ENCODE data around the gene SEC16A.

SEC16A gene

DNA sequence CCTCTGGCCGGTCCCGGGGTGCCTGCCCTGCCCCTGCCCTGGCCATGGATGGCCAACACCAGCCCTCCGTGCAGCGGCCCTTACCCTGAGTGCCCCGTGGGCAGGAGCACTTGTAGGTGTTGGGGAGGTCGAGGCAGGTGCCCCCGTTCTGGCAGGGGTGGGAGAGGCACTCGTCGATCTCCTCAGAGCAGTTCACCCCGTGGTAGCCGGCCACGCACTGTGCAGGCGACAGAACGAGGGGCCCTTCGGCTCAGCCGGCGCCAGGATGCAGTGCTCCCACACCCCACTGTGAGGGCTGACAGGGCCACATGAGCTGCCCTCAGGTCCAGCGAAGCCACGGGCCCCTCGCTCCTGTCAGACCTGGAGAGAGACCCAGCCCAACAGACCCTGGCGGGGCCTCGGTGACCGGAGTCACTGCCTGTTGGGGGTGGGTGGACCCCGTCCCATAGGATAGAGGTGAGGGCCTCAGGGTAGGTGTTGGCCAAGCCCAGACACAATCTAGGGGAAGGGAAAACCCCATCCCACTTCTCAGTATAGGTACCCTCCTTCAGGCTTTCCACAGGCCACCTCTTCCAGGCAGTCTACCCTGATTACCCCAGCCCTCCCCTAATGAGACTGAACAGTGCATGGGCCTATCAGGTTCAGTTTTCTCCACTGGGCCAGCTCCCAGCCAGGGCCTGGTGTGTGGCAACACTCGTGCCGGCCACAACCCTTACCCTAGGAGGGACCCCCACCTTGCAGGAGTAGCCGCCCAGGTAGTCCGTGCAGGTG is 24.6 kb upstream of the SEC16A start:
- Histone ChIP-seq H3K4me1 (ENCODE audit: control insufficient read depth, insufficient read depth, low read length) (no peaks in the 10 kb centered on the region), H3K9ac (ENCODE audit: low read depth, low read length) (no peak overlapping the region), H3K4me2 (ENCODE audit: low read length) (no peak overlapping the region), H3K4me3 (ENCODE audit: low read length) (no peak overlapping the region), H3K27me3 (ENCODE audit: control insufficient read depth, insufficient read depth, low read length) (no peaks in the 10 kb centered on the region), H3K36me3 (ENCODE audit: insufficient read depth, low read length) (peaks cover 19% of the 10 kb centered on the region), H3K9me3 (replicated peaks; ENCODE audit: low read length) (no peaks in the 10 kb centered on the region)

DNA sequence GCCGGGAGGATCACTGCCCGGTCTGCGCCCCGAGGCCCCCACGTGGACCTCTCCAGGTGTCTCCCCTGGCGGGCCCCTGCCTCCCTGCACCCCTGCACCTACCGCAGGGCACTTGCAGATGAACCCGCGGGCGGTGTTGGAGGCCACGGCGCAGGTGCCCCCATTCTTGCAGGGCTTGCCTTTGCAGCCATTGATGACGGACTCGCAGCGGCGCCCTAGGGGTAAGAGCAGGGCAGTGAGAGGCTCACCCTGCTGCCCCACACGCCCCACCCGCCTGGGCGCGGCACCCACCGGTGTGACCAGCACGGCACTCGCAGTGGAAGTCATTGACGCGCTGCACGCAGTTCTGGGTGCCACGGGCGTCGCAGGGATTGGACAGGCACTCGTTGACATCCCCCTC is 23.6 kb upstream of the SEC16A start:
- H3K4me3 ChIP-seq (ENCODE audit: low read length), result no peak overlapping the region
- H3K9ac ChIP-seq (ENCODE audit: low read depth, low read length), result no peak overlapping the region
- no peak overlapping the region for H3K4me2 ChIP-seq (ENCODE audit: low read length)
- H3K36me3 ChIP-seq (ENCODE audit: insufficient read depth, low read length), result peaks cover 27% of the 10 kb centered on the region
- H3K4me1 ChIP-seq (ENCODE audit: control insufficient read depth, insufficient read depth, low read length), result no peaks in the 10 kb centered on the region
- no peaks in the 10 kb centered on the region for H3K9me3 ChIP-seq (replicated peaks; ENCODE audit: low read length)
- H3K27me3 ChIP-seq (ENCODE audit: control insufficient read depth, insufficient read depth, low read length), result no peaks in the 10 kb centered on the region

DNA sequence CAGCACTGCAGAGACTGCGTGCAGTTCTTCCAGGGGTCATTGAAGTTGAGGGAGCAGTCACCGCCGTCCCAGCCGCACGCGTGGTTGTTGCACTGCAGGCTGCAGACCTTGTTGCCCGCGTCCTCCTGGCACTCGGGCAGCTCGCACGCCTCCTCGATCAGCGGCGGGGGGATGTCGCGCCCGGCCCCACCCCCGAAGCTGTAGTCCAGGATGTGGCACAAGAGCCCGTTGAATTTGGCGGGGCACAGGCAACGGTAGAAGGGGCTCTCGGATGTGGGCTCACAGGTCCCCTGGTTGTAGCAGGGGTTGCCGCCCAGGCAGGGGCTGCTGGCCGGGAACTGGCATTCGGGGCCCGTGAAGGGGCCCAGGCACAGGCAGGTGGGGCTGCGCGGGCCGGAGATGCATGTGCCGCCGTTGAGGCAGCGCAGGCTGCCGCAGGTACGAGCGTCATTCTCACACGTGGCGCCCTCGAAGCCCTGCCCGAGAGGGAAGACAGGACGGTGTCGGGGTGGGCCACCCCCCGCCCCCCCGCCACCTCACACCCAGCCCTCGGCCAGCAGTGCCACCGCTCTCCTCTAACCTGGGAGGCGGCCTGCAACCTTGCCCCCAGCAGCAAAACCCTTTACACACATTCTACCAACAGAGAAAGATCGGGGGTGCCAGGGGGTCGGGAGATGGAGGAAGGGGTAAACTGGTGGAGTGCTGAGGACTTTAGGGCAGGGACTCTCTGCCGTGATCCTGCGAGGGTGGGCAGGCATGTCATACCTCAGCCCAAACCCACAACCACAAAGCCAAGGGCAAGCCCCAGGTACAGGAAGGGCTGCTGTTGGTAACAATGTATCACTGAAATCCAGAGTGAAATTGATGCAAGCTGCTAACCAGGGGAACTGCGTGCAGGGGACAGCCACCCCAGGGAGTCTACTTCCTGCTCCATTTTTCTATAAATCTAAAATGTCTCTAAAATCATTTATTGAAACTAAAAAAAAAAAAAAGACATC is 22.9 kb upstream of the SEC16A start:
- Histone ChIP-seq H3K36me3 (ENCODE audit: insufficient read depth, low read length) (peaks cover 28% of the 10 kb centered on the region), H3K4me2 (ENCODE audit: low read length) (no peak overlapping the region), H3K4me1 (ENCODE audit: control insufficient read depth, insufficient read depth, low read length) (no peaks in the 10 kb centered on the region), H3K9me3 (replicated peaks; ENCODE audit: low read length) (no peaks in the 10 kb centered on the region), H3K9ac (ENCODE audit: low read depth, low read length) (no peak overlapping the region), H3K27me3 (ENCODE audit: control insufficient read depth, insufficient read depth, low read length) (no peaks in the 10 kb centered on the region), H3K4me3 (ENCODE audit: low read length) (no peak overlapping the region)

DNA sequence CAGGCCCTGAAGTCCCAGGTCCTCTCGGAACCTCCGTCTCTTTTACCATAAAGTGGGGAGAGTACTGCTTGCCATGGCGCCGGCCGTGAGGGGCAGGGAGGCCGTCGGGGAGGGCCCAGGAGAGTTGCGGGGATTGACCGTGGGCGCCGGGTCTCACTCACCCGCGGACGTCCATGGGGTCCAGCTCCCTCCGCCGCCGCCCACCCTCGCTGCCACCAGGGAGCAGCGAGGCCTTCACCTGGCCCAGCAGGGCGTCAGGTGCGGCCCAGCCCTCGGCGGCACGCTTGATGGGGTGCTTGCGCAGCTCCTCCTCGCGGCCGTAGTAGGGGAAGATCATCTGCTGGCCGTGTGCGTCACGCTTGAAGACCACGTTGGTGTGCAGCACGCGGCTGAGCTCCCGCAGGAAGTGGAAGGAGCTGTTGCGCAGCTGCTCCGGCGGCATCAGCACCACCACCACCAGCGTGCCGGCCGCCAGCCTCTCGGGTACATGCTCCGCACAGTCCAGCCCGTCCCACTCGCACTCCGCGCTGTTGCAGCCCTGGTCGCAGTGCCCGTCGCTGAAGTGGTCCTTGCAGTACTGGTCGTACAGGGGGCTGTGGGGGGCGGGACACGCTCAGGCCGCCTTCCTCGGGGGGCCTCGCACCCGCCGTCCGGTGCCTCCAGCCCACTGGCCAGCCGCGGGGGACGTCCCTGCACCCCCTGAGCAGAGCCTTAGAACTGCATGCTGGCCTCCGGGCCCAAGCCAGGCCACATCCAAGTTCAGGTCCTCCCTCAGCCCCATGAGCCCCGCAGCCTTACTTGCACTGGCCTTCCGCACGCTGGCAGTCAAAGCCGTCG is 21.9 kb upstream of the SEC16A start:
- Histone ChIP-seq H3K27me3 (ENCODE audit: control insufficient read depth, insufficient read depth, low read length) (no peaks in the 10 kb centered on the region), H3K4me2 (ENCODE audit: low read length) (no peak overlapping the region), H3K4me3 (ENCODE audit: low read length) (no peak overlapping the region), H3K4me1 (ENCODE audit: control insufficient read depth, insufficient read depth, low read length) (no peaks in the 10 kb centered on the region), H3K36me3 (ENCODE audit: insufficient read depth, low read length) (peaks cover 37% of the 10 kb centered on the region), H3K9me3 (replicated peaks; ENCODE audit: low read length) (no peaks in the 10 kb centered on the region), H3K9ac (ENCODE audit: low read depth, low read length) (no peak overlapping the region)

DNA sequence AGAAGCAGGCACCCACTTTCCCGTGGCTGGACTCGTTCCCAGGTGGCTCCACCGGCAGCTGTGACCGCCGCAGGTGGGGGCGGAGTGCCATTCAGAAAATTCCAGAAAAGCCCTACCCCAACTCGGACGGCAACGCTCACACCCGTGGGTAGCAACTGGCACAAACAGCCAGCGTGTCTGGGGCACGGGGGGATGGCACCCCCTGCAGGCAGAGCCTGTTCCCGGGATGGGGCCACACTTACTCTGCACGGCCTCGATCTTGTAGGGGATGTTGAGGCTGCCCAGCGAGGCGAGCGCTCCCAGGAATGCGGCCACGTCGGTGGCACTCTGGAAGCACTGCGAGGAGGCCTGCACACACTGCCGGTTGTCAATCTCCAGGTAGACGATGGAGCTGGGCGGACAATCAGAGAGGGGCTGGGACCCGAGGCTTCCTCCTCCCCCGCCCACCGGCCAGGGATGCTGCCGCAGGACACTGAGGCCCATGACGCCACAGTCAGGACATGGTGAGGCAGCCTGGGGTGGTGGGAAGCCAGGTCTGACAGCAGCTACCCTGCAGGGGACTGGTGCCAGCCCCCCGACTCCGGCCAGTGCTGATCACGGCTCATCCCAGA is 20.2 kb upstream of the SEC16A start:
- H3K9ac ChIP-seq (ENCODE audit: low read depth, low read length), result no peak overlapping the region
- H3K36me3 ChIP-seq (ENCODE audit: insufficient read depth, low read length), result peaks cover 48% of the 10 kb centered on the region

DNA sequence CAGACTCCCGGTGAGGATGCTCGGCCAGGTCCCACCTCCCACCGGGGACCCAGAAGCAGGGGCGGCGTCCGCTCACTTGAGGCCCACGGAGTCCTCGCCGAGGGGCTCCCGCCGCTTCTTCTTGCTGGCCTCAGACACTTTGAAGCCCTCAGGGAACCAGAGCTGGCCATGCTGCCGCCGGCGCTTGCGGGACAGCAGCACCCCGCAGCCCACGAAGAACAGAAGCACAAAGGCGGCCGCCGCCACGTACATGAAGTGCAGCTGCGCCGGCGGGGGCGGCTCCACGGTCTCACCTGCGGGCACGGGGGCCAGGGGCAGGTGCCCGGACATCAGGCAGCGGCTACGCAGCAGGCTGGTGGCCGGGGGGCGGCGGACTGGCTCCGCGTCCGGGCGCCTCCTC is 19.4 kb upstream of the SEC16A start:
- Histone ChIP-seq H3K9ac (ENCODE audit: low read depth, low read length) (no peak overlapping the region), H3K27me3 (ENCODE audit: control insufficient read depth, insufficient read depth, low read length) (no peaks in the 10 kb centered on the region), H3K4me1 (ENCODE audit: control insufficient read depth, insufficient read depth, low read length) (no peaks in the 10 kb centered on the region), H3K4me3 (ENCODE audit: low read length) (no peak overlapping the region), H3K36me3 (ENCODE audit: insufficient read depth, low read length) (peaks cover 41% of the 10 kb centered on the region), H3K4me2 (ENCODE audit: low read length) (no peak overlapping the region), H3K9me3 (replicated peaks; ENCODE audit: low read length) (no peaks in the 10 kb centered on the region)

More for the DNA sequence above, 20.2 kb upstream of the SEC16A start:
- H3K27me3 ChIP-seq (ENCODE audit: control insufficient read depth, insufficient read depth, low read length), result no peaks in the 10 kb centered on the region
- H3K9me3 ChIP-seq (replicated peaks; ENCODE audit: low read length), result no peaks in the 10 kb centered on the region
- H3K4me3 ChIP-seq (ENCODE audit: low read length), result no peak overlapping the region
- H3K4me1 ChIP-seq (ENCODE audit: control insufficient read depth, insufficient read depth, low read length), result no peaks in the 10 kb centered on the region
- H3K4me2 ChIP-seq (ENCODE audit: low read length), result no peak overlapping the region

DNA sequence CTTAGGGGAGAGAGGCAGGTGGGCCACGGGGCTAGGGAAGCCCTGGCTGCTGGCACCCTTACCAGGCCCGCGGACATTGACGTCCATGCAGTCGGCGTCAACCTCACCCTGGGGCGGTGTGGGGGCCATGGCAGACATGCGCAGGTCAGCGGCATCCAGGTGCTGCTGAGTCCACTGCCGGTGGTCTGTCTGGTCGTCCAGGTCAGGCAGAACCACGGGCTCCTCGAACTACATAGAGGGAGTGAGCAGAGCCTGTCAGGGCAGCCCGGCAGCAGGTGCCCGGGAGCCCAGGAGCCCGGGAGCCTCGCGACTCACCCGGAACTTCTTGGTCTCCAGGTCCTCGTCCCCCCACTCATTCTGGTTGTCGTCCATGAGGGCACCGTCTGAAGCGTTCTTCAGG is 18.8 kb upstream of the SEC16A start:
- no peaks in the 10 kb centered on the region for H3K9me3 ChIP-seq (replicated peaks; ENCODE audit: low read length)
- H3K9ac ChIP-seq (ENCODE audit: low read depth, low read length), result no peak overlapping the region
- no peaks in the 10 kb centered on the region for H3K27me3 ChIP-seq (ENCODE audit: control insufficient read depth, insufficient read depth, low read length)
- H3K4me2 ChIP-seq (ENCODE audit: low read length), result no peak overlapping the region
- H3K4me1 ChIP-seq (ENCODE audit: control insufficient read depth, insufficient read depth, low read length), result no peaks in the 10 kb centered on the region
- H3K36me3 ChIP-seq (ENCODE audit: insufficient read depth, low read length), result peaks cover 42% of the 10 kb centered on the region
- no peak overlapping the region for H3K4me3 ChIP-seq (ENCODE audit: low read length)

DNA sequence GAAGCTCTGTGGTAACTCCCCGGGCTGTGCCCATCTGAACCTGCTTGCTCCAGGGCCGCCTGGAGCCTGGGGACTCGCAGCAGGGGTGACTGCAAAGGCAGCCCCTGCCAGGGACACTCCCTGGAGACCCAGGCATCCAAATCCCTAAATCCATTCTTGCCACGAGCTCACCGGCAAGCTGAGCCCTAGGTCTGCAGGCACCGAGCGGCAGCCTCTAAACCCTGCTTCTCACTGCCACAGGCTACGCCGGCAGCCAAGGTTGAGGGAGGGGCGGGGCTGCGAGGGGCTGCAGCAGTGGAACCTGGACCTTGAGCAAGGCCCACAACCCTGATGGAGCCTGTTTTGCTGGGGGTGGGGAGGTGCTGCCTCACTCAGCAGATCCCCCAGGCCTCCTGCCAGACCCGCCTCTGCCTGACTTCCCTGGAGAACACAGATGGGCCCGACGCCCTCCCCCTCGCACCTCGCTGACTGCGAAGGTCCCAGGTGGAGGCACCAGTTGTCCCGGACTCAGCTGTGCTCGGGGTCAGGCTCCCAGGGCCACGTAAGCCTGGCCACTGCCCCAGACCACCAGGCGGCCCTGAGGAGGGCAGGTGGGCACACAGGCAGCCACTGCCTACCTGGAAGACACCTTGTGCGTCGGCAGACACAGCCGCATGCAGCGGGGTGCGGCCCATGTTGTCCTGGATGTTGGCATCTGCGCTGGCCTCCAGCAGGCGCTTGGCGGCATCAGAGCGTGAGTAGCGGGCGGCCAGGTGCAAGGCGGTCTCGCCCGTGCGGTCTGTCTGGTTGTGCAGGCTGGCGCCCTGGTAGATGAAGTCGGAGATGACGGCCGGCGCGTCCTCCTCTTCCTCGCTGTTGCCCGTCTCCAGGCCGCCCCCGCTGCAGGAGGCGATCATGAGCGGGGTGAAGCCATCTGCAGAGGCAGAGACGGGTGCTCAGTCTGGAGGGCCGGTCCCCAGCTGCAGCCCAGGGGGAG is 17.4 kb upstream of the SEC16A start:
- Histone ChIP-seq H3K9ac (ENCODE audit: low read depth, low read length) (no peak overlapping the region), H3K4me2 (ENCODE audit: low read length) (no peak overlapping the region), H3K9me3 (replicated peaks; ENCODE audit: low read length) (no peaks in the 10 kb centered on the region), H3K4me1 (ENCODE audit: control insufficient read depth, insufficient read depth, low read length) (no peaks in the 10 kb centered on the region), H3K36me3 (ENCODE audit: insufficient read depth, low read length) (peaks cover 44% of the 10 kb centered on the region), H3K4me3 (ENCODE audit: low read length) (no peak overlapping the region), H3K27me3 (ENCODE audit: control insufficient read depth, insufficient read depth, low read length) (no peaks in the 10 kb centered on the region)

DNA sequence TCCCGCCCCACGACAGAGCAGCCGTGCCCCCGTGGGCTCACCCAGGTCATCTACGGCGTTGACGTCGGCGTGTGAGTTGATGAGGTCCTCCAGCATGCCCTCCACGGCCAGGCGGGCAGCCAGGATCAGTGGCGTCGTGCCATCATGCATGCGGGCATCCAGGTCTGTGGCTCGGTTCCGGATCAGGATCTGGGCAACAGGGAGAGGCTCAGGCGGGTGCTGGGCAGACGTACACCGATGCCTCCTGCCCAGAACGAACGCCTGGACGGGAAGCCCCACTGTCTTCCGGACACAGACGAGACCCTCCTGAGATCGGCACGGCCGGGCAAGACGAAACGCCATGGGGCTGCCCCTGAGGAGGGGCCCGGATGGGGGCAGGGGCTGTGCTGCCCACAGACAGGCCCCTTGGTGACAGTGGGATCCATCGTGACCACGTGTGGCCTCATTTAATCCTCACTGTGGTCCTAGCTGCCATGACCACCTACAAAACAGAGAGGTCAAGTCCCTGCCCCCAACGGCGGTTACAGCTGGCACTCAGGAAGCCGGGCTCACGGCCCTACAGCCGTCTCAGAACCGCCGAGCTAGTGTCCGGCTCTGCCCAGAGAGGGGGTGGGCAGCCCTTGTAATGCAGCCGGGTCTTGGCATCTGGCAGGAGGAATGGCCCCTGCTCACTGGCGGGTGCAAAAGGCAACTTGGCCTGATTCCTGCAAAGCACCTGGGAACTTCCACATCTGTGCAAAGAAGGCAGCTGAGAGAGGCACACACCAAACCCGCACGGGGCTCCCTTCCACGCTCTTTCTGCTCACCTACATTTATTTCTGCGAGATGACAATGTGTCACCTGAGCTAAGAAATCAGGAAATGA is 16.5 kb upstream of the SEC16A start:
- H3K4me1 ChIP-seq (ENCODE audit: control insufficient read depth, insufficient read depth, low read length), result no peaks in the 10 kb centered on the region
- H3K4me2 ChIP-seq (ENCODE audit: low read length), result no peak overlapping the region
- H3K36me3 ChIP-seq (ENCODE audit: insufficient read depth, low read length), result peaks cover 40% of the 10 kb centered on the region
- no peak overlapping the region for H3K9ac ChIP-seq (ENCODE audit: low read depth, low read length)
- H3K27me3 ChIP-seq (ENCODE audit: control insufficient read depth, insufficient read depth, low read length), result no peaks in the 10 kb centered on the region
- no peak overlapping the region for H3K4me3 ChIP-seq (ENCODE audit: low read length)
- H3K9me3 ChIP-seq (replicated peaks; ENCODE audit: low read length), result no peaks in the 10 kb centered on the region

Data from skeletal muscle satellite cell (primary cell).